Suprapubic skin (tissue), 4 donors: ENCODE results near the gene CYTH1. TPM values are rescaled to one million over a fixed set of nuclear protein-coding genes. Genes with fewer than 3 reads are reported as not detected.

Source experiments
- DNase-seq, 2 donors: peaks; one replicate each; pipeline ENCODE4 v3.0.0-alpha.2; 2019; ENCODE audit warnings: low spot score in 2 of 2
- H3K27ac ChIP-seq: fragments of 200-600 bp; sonication (generic); one replicate; pipeline ENCODE4 v1.5.1; 2019
- H3K27me3 ChIP-seq: fragments of 200-600 bp; sonication (generic); one replicate; pipeline ENCODE4 v1.5.1; 2019
- H3K36me3 ChIP-seq: fragments of 200-600 bp; sonication (generic); one replicate; pipeline ENCODE4 v1.5.1; 2019
- H3K4me1 ChIP-seq: fragments of 200-600 bp; sonication (generic); one replicate; pipeline ENCODE4 v1.5.1; 2019
- H3K4me3 ChIP-seq: fragments of 200-600 bp; sonication (generic); one replicate; pipeline ENCODE4 v1.5.1; 2019; ENCODE audit warnings: mild to moderate bottlenecking
- H3K9me3 ChIP-seq: fragments of 200-600 bp; sonication (generic); one replicate; pipeline ENCODE4 v1.5.1; 2019
- CTCF ChIP-seq, 2 donors: fragments of 200-600 bp in 1 of 2; fragments of 450-650 bp in 1 of 2; sonication (generic) in 1 of 2; IDR thresholded peaks; one replicate each; pipeline ENCODE4 v1.5.1; 2016 to 2019; ENCODE audit warnings: antibody characterized with exemption in 2 of 2, mild to moderate bottlenecking in 1 of 2, moderate library complexity in 1 of 2
- EP300 ChIP-seq: sonication (generic); formaldehyde crosslinking; IDR thresholded peaks from one replicate; pipeline ENCODE4 v1.6.1; 2017; ENCODE audit warnings: antibody characterized with exemption
- POLR2AphosphoS5 ChIP-seq, 3 donors: sonication (generic); formaldehyde crosslinking; IDR thresholded peaks; one replicate each; pipeline ENCODE4 v1.6.1; 2017; ENCODE audit warnings: antibody characterized with exemption in 3 of 3
- WGBS: methylation state at CpG from one replicate; pipeline ENCODE4 v1.1.5; 2018; 5-methylcytosine and 5-hydroxymethylcytosine counted together
- total RNA-seq, 4 donors: library from RNA; depleted of rRNA; stranded (reverse); fragments of >200 nt; gene quantifications; one replicate each; pipeline ENCODE4 v1.1.0, GENCODE V29; 2016

Gene CYTH1
- total RNA-seq, 4 donors from 2014 or later, result 57.6 to 88.6 (median 74.9) TPM

GRCh38 chr17:78655251-78655940 is 126.7 kb downstream of the CYTH1 start:
- TF ChIP-seq EP300 (no peak), CTCF (IDR thresholded peaks at IDR 0.05) (no peak)
- 86% methylated on average over 7 of the region's 9 CpGs for WGBS

GRCh38 chr17:78654325-78654724 is 127.7 kb downstream of the CYTH1 start:
- TF ChIP-seq EP300, result no peak
- no peak for TF ChIP-seq CTCF (IDR thresholded peaks at IDR 0.05)
- TF ChIP-seq POLR2AphosphoS5 (IDR thresholded peaks at IDR 0.05), result no peak
- Histone ChIP-seq H3K36me3 (no peaks in the 10 kb centered on the region), H3K4me1 (no peaks in the 10 kb centered on the region), H3K27me3 (no peaks in the 10 kb centered on the region), H3K4me3 (no peak overlapping the region), H3K27ac (no peak overlapping the region), H3K9me3 (no peaks in the 10 kb centered on the region)
- no peak for DNase-seq
- WGBS, result 88% methylated on average over 2 of the region's 2 CpGs

More at GRCh38 chr17:78655251-78655940, 126.7 kb downstream of the CYTH1 start:
- H3K27me3 ChIP-seq, result no peaks in the 10 kb centered on the region
- no peaks in the 10 kb centered on the region for H3K9me3 ChIP-seq
- H3K4me1 ChIP-seq, result no peaks in the 10 kb centered on the region
- no peak overlapping the region for H3K27ac ChIP-seq
- peak in 1 of 2 donors; percentile 53 for DNase-seq
- H3K36me3 ChIP-seq, result no peaks in the 10 kb centered on the region
- H3K4me3 ChIP-seq, result no peak overlapping the region

- no peak for DNase-seq
- no peak for TF ChIP-seq EP300
- no peak for TF ChIP-seq CTCF (IDR thresholded peaks at IDR 0.05)
- no peaks in the 10 kb centered on the region for H3K27me3 ChIP-seq
- no peaks in the 10 kb centered on the region for H3K36me3 ChIP-seq
- H3K4me1 ChIP-seq, result no peaks in the 10 kb centered on the region
- no peak overlapping the region for H3K4me3 ChIP-seq
- 65% methylated on average over 3 of the region's 5 CpGs for WGBS
- no peak overlapping the region for H3K27ac ChIP-seq
- no peaks in the 10 kb centered on the region for H3K9me3 ChIP-seq
Observed at GRCh38 chr17:78653382-78653781, 128.7 kb downstream of the CYTH1 start.

GRCh38 chr17:78652913-78653312 is 129.2 kb downstream of the CYTH1 start:
- WGBS, result 90% methylated on average over 11 of the region's 11 CpGs
- Histone ChIP-seq H3K27me3 (no peaks in the 10 kb centered on the region), H3K27ac (no peak overlapping the region), H3K4me3 (no peak overlapping the region), H3K4me1 (no peaks in the 10 kb centered on the region), H3K9me3 (no peaks in the 10 kb centered on the region), H3K36me3 (no peaks in the 10 kb centered on the region)
- TF ChIP-seq POLR2AphosphoS5 (IDR thresholded peaks at IDR 0.05) (no peak), CTCF (IDR thresholded peaks at IDR 0.05) (no peak)
- no peak for DNase-seq

GRCh38 chr17:78652024-78652423 is 130.0 kb downstream of the CYTH1 start:
- Histone ChIP-seq H3K27me3 (no peaks in the 10 kb centered on the region), H3K4me1 (no peaks in the 10 kb centered on the region), H3K9me3 (no peaks in the 10 kb centered on the region), H3K36me3 (no peaks in the 10 kb centered on the region), H3K27ac (no peak overlapping the region), H3K4me3 (no peak overlapping the region)
- TF ChIP-seq CTCF (IDR thresholded peaks at IDR 0.05), result no peak
- DNase-seq, result no peak
- 100% methylated on average over 1 of the region's 1 CpG for WGBS
